WTC11 (cell line): ENCODE data around the gene RHOH.

Experiments
- CTCF ChIP-seq: fragments of 200-600 bp; IDR thresholded peaks from 2 replicates; pipeline ENCODE4 v1.8.0; 2022; ENCODE audit warnings: antibody characterized with exemption
- NFYB ChIP-seq: sonication (generic); formaldehyde crosslinking; conservative IDR thresholded peaks from 2 replicates; pipeline ENCODE4 v1.8.0; 2022; ENCODE audit warnings: low read depth, missing genetic modification reagents
- TF ChIP-seq, protein P1 (sequence below): sonication (generic); formaldehyde crosslinking; IDR thresholded peaks from 2 replicates; pipeline ENCODE4 v1.8.0; 2022; ENCODE audit warnings: mild to moderate bottlenecking, missing genetic modification reagents

- TF ChIP-seq NFYB (CRISPR knock-in tag) (no peak), CTCF (no peak)
- TF ChIP-seq, protein P1, sequence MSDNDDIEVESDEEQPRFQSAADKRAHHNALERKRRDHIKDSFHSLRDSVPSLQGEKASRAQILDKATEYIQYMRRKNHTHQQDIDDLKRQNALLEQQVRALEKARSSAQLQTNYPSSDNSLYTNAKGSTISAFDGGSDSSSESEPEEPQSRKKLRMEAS, result no peak
Observed at GRCh38 chr4:40231316-40231863, 34.6 kb downstream of the RHOH start.
